HG03571 (cell line): ENCODE measurements around the gene BTG1.
"Not testable (repeated sequence)": the region's sequence is repeated elsewhere in the genome, so short reads cannot be mapped to it uniquely, and the experiment has no call there.

Experiments used
- ATAC-seq: cut with Tn5 transposase; IDR thresholded peaks from one replicate; pipeline ENCODE4 v1.9.1; 2021; ENCODE audit not compliant: unreplicated experiment

The BTG1 gene

DNA sequence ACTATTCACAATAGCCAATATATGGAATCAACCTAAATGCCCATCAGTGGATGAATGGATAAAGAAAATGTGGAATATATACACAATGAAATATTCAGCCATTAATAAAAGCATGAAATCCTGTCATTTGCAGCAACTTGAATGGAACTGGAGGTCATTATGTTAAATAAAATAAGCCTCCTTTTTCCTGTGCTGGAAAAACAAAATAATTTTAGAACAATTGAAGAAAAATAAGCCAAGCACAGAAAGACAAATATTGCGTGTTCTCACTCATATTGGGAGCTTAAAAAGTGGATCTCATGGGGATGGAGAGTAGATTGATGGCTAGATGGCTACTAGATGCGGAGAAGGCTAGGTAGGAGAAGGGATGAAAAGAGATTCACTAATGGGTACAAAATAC is 6.3 kb upstream of the BTG1 start:
- ATAC-seq, result no peak

DNA sequence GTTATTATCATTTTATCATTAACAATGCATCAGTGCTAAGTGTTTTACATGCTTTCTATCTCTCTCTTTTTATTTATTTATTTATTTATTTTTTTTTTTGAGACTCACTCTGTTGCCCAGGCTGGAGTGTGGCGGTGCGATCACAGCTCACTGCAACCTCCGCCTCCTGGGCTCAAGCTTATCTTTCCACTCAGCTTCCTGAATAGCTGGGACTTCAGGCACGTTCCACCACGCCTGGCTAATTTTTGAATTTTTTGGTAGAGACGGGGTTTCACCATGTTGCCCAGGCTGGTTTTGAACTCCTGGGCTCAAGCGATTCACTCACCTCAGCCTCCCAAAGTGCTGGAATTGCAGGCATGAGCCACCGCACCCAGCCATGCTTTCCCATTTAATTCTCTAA is 3.9 kb upstream of the BTG1 start:
- no peak for ATAC-seq

GRCh38 chr12:92147491-92147890 is 1.8 kb upstream of the BTG1 start:
- ATAC-seq, result no peak

- no peak for ATAC-seq
These were observed 1.0 kb upstream of the BTG1 start for GRCh38 chr12:92146497-92147224.

GRCh38 chr12:92145481-92145730 is 240 bp downstream of the BTG1 start:
- ATAC-seq, result no peak

GRCh38 chr12:92144631-92145480 is 790 bp downstream of the BTG1 start:
- no peak for ATAC-seq

- ATAC-seq, result no peak
These were observed 1.7 kb downstream of the BTG1 start for GRCh38 chr12:92143686-92144630.

DNA sequence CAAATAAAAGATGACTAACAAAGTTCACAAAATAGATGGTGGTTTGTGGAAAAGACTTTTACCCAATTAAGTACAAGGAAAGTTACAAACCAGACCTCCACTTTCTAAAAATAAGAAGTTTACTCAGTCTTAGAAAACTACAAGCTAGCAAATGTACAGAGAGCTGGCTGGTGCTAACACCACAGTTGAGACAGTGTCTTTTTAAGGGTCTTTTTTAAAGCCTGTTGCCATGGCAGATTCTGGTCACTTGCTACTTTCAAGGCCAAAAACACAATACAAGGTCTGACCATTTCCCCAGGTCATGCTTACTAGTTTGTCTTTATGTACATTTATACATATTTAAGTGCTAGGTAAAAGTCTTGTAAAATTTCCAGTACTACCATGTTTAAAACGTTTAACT is 2.4 kb downstream of the BTG1 start:
- ATAC-seq, result no peak

DNA sequence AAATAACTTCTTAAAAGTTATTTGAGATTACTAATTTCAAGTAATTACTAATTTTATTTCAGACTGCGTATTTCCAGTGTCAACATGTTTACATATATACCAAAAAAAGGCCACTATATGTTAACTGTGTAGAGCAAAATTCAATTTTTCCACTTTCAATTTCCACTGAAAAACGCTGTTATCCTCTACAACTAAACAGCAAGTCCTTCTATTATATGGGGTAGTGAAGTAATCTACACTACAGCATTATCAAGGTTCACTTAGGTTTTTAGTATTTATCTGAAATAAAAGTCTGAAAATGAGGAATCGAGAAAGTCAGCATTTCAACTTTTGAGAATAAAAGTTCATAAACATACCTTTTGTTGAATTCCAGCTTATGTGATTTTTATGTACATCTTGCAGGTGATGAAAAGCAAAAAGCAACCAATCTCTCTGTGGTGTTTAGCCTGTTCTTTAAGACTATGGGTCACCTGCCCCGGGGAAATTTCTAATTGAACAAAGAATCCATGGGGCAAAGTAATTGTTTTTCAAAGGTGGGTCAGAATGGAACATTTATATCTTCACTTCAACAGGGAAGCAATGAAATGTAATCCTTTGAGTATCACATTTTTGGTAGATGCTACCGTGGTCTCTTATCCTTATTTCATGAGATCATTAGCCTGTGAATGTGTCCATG is 3.3 kb downstream of the BTG1 start:
- no peak for ATAC-seq

DNA sequence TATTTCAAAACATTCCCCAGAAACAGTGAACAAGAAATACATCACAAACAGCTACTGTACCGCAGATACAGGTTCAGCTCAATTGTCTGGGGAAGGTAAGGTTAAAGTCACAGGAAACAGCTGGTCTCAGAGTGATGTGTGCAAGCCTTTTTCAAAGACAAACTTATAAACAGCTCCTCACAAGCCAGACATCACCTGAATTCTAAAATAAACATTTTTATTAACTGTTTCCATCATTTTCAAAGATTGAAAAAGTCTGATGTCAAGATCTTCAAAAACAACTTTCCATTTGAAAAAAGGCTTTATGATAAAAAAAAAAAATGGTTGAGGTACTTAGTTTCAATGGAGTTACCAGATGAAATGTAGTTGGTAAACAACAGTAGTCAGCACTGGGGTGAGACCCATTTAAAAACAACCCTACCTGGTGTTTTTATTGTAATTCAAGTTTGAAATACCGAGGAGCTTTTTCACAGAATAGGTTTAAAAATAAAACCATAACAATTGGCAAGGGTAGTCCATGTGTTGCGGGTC is 4.0 kb downstream of the BTG1 start:
- no peak for ATAC-seq

- no peak for ATAC-seq
These were observed 4.6 kb downstream of the BTG1 start for GRCh38 chr12:92140896-92141536.

DNA sequence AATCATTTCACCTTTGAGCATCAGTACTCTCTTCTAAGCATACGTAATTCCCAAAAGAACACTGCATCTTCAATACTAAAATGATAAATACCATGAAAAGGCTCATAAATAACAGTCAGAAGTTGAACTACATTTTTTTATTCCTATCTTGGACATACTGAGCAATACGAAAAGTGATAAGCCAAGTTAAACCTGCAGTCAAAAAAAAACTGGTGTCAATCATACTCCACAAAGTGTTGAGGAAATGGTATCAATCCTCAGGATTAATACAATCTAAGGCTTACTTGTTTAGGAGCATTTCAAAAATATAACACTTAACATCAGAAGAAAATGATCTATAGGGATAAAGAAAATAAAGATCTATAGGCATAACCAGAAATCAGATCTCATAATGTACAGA is 5.5 kb downstream of the BTG1 start:
- no peak for ATAC-seq

- no peak for ATAC-seq
These were observed 6.0 kb downstream of the BTG1 start for GRCh38 chr12:92139634-92140150.

DNA sequence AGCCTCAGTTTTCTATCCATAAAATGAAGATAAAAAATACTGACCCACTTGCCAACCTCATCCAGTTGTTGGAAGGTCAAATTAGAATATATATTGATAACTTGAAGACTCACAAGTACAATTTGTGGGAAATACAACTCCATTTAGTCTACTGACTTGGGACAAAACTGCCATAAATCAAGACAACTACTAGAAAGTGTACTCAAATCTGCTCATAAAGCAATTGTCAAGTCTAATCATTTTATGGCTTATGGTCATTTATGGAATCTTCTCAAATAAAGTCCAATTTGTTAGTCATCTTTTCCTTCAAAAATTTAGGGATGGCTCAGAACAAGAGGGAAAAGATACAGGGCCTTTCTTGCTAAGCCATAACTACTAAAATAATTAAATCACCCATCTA is 7.0 kb downstream of the BTG1 start:
- ATAC-seq, result no peak

DNA sequence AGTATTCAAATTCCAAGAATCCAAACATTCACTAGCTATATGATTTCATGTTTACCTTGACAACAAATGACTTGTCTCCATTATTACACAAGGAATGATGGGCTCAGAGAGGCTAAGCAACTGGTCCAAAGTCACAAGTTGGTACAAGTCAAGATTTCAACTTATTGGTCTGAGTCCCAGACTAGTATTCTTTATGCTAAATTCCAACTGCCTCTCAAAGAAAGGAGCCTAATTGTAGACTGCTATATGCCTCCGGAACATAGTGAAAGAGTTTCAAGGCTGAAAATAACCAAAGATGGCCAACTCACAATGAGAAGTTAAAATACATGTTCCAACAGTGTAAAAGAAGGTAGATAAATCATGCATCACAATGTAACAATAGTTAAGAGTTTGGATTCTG is 7.5 kb downstream of the BTG1 start:
- no peak for ATAC-seq

- no peak for ATAC-seq
These were observed 8.5 kb downstream of the BTG1 start for GRCh38 chr12:92136965-92137721.

DNA sequence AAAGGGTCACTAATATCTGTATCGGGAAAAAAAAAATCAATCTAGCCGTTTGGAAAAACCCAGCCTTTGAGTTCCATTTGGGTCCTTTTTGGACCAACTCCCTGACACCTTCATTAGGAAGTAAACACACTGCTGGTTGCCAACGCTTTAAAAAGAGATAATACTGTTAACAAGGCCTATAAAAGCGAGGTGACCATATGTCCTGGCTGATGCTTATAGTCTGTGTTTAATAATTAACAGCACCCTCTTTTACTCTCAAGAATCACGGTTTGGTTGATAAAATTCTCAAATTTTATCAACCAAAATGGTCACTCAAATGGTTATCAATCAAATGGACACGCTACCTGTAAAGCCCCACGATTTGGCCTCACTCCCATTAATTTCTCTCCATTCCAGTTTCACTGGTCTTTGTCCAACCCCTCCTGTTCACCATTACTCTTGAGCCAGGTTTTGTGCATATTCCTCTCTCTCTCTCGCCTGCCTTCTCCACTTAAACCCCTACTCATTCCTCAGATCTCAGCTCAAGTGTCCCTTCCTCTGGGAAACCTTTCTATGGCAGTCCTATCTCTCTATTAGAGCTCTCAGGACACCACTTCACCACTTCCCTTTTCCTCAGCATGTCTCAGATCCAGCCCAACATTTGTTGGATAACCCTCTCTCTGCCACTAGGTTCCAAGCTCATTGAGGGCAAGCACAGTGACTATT is 9.5 kb downstream of the BTG1 start:
- ATAC-seq, result no peak

DNA sequence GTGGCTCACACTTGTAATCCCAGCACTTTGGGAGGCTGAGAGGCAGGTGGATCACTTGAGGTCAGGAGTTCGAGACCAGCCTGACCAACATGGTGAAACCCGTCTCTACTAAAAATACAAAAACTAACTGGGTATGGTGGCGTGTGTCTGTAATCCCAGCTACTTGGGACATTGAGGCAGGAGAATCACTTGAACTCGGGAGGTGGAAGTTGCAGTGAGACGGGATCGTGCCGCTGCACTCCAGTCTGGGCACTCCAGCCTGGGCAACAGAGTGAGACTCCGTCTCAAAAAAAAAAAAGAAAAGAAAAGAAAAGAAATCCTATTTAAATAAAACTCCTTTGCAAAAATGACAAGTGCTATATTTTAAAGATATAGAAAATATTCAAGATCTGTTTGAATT is 10.1 kb downstream of the BTG1 start:
- not testable (repeated sequence) for ATAC-seq
